GM19240 (cell line): ENCODE data around the gene PALD1.
A peak's percentile ranks its signal among the peaks of the same experiment; 100 is the strongest.
"Not testable (repeated sequence)": the region's sequence is repeated elsewhere in the genome, so short reads cannot be mapped to it uniquely, and the experiment has no call there.

ENCODE experiments used
- DNase-seq: peaks from one replicate; pipeline ENCODE4 v3.0.0; 2011; ENCODE audit warnings: low spot score; ENCODE audit not compliant: insufficient read length

PALD1 gene

GRCh38 chr10:70481831-70482530 lies 3.4 kb downstream of the PALD1 start:
- no peak for DNase-seq

GRCh38 chr10:70482982-70483760 lies 4.6 kb downstream of the PALD1 start:
- no peak for DNase-seq

GRCh38 chr10:70483872-70484271 lies 5.3 kb downstream of the PALD1 start:
- DNase-seq: not testable (repeated sequence)

- no peak for DNase-seq
Observed at GRCh38 chr10:70487824-70488223, 9.3 kb downstream of the PALD1 start.

- DNase-seq: no peak
Observed at GRCh38 chr10:70490142-70490541, 11.6 kb downstream of the PALD1 start.

- no peak for DNase-seq
Observed at GRCh38 chr10:70491614-70492013, 13.0 kb downstream of the PALD1 start.

GRCh38 chr10:70492786-70493659 lies 14.5 kb downstream of the PALD1 start:
- DNase-seq: no peak

GRCh38 chr10:70493660-70494234 lies 15.2 kb downstream of the PALD1 start:
- peak; percentile 88 for DNase-seq

GRCh38 chr10:70494536-70494935 lies 16.0 kb downstream of the PALD1 start:
- DNase-seq: no peak

- DNase-seq: no peak
Observed at GRCh38 chr10:70494966-70495365, 16.4 kb downstream of the PALD1 start.

GRCh38 chr10:70495691-70496261 lies 17.2 kb downstream of the PALD1 start:
- no peak for DNase-seq

GRCh38 chr10:70496341-70497119 lies 18.0 kb downstream of the PALD1 start:
- no peak for DNase-seq

- DNase-seq: no peak
Observed at GRCh38 chr10:70497120-70497545, 18.6 kb downstream of the PALD1 start.

- no peak for DNase-seq
Observed at GRCh38 chr10:70498970-70499835, 20.6 kb downstream of the PALD1 start.

- DNase-seq: no peak
Observed at GRCh38 chr10:70499836-70500167, 21.2 kb downstream of the PALD1 start.

GRCh38 chr10:70500368-70500767 lies 21.8 kb downstream of the PALD1 start:
- no peak for DNase-seq

GRCh38 chr10:70500812-70501301 lies 22.3 kb downstream of the PALD1 start:
- no peak for DNase-seq

- no peak for DNase-seq
Observed at GRCh38 chr10:70502406-70502805, 23.8 kb downstream of the PALD1 start.

- DNase-seq: no peak
Observed at GRCh38 chr10:70503776-70504175, 25.2 kb downstream of the PALD1 start.
